ENCODE results near the gene PCSK5.

The PCSK5 gene

GRCh38 chr9:75967556-75967955 is 77.1 kb downstream of the PCSK5 start:
- no peak for DNase-seq

GRCh38 chr9:75974016-75974766 is 83.7 kb downstream of the PCSK5 start:
- no peak for DNase-seq

GRCh38 chr9:75975071-75975470 is 84.6 kb downstream of the PCSK5 start:
- no peak for DNase-seq

DNA sequence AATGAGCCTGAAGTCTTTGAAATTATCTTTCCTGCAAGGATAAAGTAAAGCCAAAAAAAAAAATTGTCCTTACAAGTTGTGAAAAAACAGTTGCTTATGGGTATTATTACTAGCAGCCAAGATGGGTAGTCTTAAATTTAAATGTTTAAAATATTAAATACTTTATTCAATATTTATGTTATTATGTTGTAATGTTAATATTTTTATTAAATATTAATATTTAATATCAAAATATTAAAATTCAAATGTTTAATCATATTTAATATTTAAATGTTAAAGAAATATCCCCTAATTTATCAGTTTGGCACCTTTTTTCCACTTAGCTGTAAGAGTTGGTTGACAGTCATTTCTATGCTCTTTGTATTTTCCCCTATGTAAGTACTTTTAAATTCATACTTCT is 86.1 kb downstream of the PCSK5 start:
- no peak for DNase-seq

- DNase-seq: no peak
Measured at GRCh38 chr9:75979362-75979761, 88.9 kb downstream of the PCSK5 start.

DNA sequence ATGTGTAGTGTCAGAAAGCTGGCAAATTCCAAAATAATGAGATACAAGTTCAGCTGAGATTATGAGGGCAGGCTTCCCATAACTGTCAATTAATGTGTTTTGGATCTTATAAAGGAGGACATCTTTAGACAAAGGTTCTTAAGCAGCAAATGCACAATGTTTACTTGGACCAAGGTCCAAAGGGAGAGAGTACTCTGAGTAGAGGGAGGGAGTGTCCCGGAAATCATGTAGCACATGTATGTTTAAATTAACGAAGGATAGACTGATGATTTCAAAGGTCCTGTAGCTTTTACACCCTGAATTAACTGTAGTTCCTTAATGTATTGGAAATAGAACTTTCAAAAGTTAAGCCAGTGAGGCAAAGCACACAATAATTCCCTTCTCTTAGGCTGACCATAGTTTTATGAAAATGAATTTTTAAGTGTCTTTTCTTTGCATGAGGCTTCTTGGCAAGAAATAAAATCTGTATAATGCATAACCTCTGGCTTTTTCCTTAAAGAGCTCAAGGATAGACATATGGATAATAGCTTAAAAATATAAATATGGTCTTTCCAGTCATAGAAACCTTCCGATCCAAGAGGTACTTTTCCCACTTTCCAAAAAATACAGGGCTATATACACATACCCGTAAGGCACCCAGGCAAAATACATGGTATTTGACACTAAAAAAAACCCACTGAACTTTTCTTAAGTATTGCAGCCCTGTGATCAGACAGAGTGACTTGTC is 93.0 kb downstream of the PCSK5 start:
- DNase-seq: no peak

- no peak for DNase-seq
Measured at GRCh38 chr9:75985515-75985914, 95.0 kb downstream of the PCSK5 start.

DNA sequence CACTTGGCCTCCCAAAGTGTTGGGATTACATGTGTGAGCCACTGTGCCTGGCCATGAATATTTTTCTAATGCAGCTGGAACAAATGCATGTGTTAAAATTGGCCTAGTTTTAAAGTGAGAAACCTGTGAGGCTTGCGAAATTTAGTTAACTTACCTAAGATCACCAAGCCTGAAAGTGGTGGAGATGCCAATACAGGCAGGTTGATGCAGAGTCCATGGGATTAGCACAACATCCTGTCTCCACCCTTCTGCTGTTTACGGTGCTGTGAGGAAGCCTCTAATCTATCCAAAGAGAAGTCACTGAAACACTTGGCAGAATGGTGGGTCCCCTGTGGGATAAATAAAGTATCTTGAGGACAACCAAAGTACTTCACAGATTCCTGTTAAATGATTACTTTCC is 98.2 kb downstream of the PCSK5 start:
- no peak for DNase-seq

DNA sequence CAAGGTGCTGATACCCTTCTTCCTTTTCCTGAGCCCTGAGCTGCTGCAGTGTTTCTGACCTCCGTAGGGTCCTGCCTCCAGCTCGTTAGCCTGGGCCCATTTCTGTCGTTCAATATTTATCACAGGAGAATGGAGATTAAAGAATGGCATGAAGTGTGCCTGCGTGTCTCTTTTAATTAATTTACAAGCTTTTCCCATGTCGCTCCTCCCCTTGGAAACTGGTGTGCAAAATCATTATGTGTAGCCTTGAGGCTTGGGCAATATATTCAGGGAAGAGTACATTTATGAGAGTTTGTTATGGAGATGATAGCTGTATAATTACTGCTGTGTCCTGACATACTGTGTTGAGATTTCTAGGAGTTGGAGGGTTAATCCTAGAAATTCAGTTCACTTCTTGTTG is 99.7 kb downstream of the PCSK5 start:
- DNase-seq: no peak

GRCh38 chr9:75990576-75991304 is 100.3 kb downstream of the PCSK5 start:
- DNase-seq: no peak

GRCh38 chr9:75992482-75993206 is 102.2 kb downstream of the PCSK5 start:
- no peak for DNase-seq

DNA sequence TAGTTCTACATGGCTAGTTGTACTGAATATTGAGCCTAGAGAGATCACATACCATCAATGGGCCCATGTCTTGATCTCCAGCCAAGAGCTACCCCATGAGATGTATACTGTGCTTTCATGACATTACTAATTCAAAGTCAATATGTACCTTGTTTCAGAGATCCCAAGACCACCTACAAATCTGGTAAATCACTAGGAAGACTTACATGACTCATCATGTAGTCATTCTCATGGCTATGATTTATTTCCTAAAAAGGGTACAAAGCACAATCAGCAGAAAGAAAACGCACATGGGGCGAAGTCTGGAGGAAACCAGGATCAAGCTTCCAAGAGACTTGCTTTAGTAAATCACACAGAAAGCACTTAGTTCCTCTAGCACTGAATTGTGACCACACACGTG is 103.0 kb downstream of the PCSK5 start:
- DNase-seq: no peak

- DNase-seq: no peak
Measured at GRCh38 chr9:75995066-75995465, 104.6 kb downstream of the PCSK5 start.

- no peak for DNase-seq
Measured at GRCh38 chr9:75996726-75997125, 106.3 kb downstream of the PCSK5 start.

DNA sequence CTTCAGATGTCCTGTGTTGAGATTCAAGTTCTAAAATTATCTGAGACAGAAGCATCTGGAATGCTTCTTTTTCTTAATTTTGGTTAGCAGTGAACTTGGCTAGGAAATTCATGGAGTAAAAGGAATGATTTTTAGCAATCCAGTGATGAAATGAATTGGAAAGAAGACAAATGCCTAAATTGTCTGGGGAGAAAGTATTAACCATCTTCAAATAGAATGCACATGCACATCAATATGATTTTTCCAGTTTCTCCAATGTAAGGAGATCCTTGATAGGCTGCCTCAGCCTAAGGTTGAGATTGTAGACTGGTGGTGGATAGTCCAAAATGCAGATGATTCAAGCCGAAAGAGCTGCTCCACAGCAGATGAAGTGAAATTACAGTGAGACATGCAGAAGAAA is 106.7 kb downstream of the PCSK5 start:
- DNase-seq: no peak

DNA sequence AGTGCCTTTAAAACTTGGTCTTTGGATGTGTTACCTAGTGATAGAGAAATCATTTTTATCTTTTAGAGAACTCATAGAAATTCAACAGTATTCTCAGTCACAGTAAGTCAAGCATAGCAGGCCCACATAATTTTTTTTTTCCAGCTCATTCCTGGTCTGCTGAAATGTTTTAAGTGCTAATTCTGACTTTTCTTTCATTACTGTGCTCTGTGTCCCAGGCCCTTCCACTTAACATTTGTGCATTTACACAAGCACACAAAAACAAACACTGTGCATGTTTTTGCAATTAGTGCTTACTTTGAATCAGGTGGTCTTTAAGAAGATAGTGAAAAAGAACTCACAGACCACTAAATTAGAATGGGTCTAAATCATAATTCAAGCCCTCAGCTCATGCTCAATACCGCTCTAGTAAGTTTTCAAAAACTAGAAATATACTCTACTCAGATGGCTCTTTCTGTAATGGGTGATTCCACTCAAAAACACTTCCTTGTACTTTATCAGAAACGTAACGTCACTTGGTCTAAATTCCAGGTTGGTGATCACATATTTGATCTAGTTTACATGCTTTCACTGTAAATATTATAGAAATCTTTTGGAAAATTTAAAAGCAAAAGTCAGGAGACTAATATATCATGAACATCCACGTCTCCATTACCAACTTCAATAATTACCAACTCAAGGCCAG is 107.8 kb downstream of the PCSK5 start:
- no peak for DNase-seq

GRCh38 chr9:76001459-76001858 is 111.0 kb downstream of the PCSK5 start:
- no peak for DNase-seq

GRCh38 chr9:76003041-76003440 is 112.6 kb downstream of the PCSK5 start:
- DNase-seq: no peak

GRCh38 chr9:76004526-76004925 is 114.1 kb downstream of the PCSK5 start:
- DNase-seq: no peak

DNA sequence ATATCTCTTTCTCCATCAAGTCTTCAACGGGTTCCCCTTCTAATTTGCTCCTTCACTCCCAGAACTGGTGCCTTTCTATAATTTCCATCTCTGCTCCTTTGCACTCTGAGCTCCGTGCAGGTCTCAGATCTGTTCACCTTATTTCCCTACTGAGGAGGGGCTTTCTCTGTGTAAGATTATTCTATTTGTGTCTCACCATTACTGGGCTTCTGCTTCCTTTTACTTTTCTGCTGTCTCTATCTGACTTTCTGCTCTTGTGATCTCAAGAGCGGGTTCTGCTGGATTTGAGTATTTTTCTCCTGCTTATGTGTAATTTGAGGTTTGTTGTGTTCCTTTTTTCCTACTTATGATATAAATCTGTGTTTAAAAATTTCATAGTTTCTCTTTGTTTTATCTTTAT is 117.5 kb downstream of the PCSK5 start:
- no peak for DNase-seq

DNA sequence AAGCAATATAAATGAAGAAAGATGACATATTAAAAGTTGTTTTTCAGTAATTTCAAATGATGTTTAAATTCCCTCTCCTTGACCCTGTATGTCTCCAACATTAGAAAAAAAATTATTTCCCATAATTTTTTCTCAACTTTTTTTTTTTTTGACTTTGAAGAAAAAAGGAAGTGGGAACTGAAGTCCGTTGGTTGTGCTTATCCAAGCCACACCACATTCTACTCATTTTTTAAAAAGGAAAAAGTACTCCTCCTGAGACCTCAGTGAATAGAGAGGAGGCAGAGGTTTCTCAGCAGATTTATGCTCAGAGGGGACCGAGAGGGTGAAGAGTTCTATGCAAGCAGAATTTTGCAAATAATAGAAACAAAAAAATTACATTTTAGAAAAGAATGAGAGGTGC is 123.3 kb downstream of the PCSK5 start:
- no peak for DNase-seq

GRCh38 chr9:76018235-76018634 is 127.8 kb downstream of the PCSK5 start:
- no peak for DNase-seq

- DNase-seq: no peak
Measured at GRCh38 chr9:76018761-76019160, 128.3 kb downstream of the PCSK5 start.
